Measurements from ENCODE around the gene SLC12A3.

DNA sequence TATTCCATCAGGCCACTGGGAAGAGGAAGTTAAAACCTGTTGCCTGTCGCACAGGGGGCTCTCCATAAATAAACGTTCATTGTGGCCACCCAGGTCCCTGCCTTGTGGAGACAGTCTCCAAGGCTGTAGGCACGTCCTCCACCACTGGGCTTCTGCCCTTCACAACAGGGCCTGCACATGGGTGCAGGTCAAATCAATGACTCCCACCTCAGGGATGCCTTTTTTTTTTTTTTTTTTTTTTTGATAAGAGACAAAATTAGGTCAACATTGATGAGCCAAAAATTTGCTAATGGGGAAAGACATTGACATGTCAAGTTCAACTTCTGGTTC lies 12.6 kb upstream of the SLC12A3 start:
- TF ChIP-seq ZNF274 (IDR thresholded peaks at IDR 0.05; ENCODE audit: borderline replicate concordance, extremely low read depth, low read length) (no peak), CBX8 (IDR thresholded peaks at IDR 0.05; ENCODE audit: borderline replicate concordance, low read depth, low read length) (no peak), RXRA (IDR thresholded peaks at IDR 0.05; ENCODE audit: insufficient read depth, low read depth, low read length) (no peak)
- TF ChIP-seq, protein P1, sequence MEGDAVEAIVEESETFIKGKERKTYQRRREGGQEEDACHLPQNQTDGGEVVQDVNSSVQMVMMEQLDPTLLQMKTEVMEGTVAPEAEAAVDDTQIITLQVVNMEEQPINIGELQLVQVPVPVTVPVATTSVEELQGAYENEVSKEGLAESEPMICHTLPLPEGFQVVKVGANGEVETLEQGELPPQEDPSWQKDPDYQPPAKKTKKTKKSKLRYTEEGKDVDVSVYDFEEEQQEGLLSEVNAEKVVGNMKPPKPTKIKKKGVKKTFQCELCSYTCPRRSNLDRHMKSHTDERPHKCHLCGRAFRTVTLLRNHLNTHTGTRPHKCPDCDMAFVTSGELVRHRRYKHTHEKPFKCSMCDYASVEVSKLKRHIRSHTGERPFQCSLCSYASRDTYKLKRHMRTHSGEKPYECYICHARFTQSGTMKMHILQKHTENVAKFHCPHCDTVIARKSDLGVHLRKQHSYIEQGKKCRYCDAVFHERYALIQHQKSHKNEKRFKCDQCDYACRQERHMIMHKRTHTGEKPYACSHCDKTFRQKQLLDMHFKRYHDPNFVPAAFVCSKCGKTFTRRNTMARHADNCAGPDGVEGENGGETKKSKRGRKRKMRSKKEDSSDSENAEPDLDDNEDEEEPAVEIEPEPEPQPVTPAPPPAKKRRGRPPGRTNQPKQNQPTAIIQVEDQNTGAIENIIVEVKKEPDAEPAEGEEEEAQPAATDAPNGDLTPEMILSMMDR (IDR thresholded peaks at IDR 0.05; ENCODE audit: control extremely low read depth in 1 of 3, insufficient read depth in 1 of 3, low read depth in 1 of 3, low read length in 3 of 3) = no peak

Data from H1 (cell line).